Activated CD4-positive, alpha-beta T cell treated with anti-CD3 and anti-CD28 coated beads, Interleukin-2, amount 50 U/mL, for 16 hours (primary cell): ENCODE measurements around the gene TMCO2.
"Not testable (repeated sequence)": the region's sequence is repeated elsewhere in the genome, so short reads cannot be mapped to it uniquely, and the experiment has no call there.

Experiments
- DNase-seq: peaks from one replicate; pipeline ENCODE4 v3.0.0-alpha.2; 2020

Gene TMCO2

DNA sequence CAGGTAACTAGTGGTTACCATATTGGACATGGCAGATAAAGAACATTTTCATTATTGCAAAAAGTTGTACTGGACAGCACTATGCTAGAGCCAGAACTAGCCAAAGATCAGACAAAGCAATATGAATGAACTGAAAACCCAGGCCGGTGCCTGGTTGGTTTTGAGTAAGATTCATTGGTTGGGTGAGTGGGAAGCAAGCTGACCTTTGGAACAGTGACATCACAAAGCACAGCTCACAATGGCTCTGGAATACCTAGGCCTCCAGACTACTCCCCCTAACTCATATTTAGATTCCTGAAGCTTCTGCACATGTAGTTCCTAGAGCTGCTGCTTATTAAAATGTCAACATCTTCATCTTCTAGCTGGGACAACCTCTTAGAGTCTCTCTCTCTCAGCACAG, at the start of gene TMCO2:
TMCO2 (plus strand) TSS at position 283 of the 400 bp plus-strand sequence; CDS start at position 340, 57 bp downstream.
- DNase-seq = no peak

DNA sequence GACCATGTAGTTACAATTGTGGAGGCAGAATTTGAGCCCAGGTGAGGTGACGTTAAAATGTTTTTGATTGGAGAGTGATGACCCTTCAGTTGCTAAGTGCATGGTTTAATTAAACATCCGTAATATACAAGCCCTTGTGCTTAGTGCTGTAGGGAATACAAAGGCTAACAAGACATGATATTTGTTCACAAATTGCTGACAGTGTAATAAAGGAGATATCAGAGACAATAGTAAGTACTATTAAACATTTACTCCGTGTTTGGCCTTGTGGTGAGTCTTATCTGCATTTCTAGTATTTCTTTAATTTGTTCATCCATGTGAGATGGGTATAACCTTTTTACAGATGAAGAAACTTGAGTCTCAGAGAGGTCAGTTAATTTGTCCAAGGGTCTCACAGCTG, 48.6 kb upstream of the TMCO2 start:
- no peak for DNase-seq

GRCh38 chr1:40204856-40205255, 42.9 kb upstream of the TMCO2 start:
- DNase-seq = no peak

GRCh38 chr1:40210511-40211204, 37.1 kb upstream of the TMCO2 start:
- DNase-seq = no peak

DNA sequence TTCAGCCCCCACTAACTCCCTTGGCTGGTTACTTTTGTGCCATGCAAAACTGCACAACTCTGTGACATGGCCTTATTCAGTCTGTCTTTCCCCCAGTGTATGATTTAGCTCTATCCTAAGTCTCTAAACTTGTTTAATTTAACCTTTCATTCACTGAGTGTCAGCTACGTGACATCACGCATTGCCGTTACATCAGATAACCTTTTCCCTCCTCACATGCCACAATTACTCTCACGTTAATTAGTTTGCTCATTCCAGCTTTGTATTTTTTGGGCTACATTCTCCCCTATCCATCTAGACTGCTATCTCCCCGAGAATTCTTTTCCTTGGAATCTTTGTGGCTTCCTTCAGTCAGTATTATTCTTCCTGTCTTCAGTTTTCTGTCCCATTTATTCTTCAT, 29.4 kb upstream of the TMCO2 start:
- DNase-seq = no peak

GRCh38 chr1:40221471-40221905, 26.2 kb upstream of the TMCO2 start:
- DNase-seq = not testable (repeated sequence)

- DNase-seq = no peak
Measured at GRCh38 chr1:40221977-40222772, 25.6 kb upstream of the TMCO2 start.

GRCh38 chr1:40224040-40224439, 23.7 kb upstream of the TMCO2 start:
- peak; percentile 77 for DNase-seq

- no peak for DNase-seq
Measured at GRCh38 chr1:40226192-40226591, 21.5 kb upstream of the TMCO2 start.

DNA sequence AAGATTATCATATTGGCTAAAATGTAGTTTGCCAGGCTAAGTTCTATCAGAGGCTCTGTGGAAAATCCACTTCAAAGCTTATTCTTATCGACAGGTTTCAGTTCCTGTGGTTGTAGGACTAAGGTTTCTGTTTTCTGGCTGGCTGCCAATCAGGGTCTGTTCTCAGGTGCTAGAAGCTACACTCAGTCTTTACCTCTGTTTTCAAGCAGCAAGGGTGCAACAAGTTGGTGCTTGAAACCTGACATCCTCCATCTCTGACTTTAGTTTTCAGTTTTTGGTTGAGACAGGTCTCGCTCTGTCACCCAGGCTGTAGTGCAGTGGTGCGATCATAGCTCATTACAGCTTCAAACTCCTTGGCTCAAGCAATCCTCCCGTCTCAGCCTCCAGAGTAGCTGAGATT, 15.3 kb upstream of the TMCO2 start:
- peak; percentile 89 for DNase-seq

DNA sequence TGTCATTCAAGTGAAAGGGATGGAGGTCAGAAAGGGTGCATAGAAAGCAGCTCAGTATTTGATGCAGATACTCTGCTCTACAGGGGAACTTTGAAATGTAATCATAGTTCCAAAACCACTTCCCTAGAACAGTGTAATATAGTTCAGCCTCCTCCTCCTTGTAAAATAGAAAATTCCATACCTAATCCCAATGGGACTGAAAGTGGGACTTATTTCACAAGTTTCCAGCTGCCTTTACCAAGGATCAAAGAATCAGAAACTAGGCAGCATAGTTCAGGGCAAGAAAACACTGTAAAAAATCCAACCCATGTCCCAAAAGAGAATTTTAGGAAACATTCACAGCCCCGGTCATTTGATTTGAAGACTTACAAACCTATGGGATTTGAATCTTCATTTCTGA, 8.1 kb upstream of the TMCO2 start:
- no peak for DNase-seq

- no peak for DNase-seq
Measured at GRCh38 chr1:40240390-40240789, 7.3 kb upstream of the TMCO2 start.

DNA sequence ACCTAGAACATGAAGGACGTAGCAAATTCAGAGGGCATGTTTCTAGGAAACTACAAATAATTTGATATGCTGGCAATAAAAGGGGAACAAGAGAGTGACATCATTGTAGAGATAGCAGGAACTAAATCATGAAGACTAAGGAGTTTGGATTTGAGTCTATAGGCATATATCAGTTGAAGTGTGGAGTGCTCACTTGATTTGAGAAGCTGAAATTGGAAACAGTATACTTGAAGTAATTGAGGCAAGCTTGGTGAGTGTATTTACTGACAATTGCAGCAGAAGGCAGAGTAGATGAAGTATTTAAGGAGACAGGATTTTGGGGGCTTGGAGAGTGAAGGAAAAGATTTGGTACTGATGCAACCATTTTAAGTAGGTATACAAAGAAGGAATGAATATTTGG, 6.4 kb upstream of the TMCO2 start:
- DNase-seq = peak; percentile 39

GRCh38 chr1:40243351-40243750, 4.4 kb upstream of the TMCO2 start:
- DNase-seq = no peak

DNA sequence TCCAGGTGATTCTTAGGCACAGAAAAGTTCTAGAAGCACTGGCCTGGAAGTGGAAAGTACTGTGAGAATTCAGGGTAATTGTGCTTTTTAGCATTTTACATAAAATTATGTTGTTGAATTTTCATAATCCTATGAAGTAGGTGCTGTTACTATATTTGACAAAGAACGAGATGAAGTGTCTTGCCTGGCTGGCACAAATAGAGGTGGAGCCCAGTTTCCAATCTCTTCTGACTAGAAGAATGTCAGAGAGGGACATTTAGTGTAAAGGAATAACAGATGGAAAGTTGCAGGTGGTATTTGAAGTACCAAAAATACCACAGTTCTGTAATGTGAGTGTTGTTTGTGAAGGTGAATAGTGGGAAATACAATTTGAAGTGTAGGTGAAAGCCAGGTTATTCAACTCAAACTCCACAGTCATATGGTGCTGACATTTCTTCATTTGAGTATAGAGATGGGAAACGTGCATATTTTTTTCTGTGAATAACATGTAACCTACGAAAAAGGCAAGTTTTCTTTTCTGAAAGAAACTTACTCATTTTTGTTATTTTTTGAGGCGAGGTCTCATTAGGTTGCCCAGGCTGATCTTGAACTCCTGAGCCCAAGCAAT, 3.5 kb upstream of the TMCO2 start:
- DNase-seq = no peak

DNA sequence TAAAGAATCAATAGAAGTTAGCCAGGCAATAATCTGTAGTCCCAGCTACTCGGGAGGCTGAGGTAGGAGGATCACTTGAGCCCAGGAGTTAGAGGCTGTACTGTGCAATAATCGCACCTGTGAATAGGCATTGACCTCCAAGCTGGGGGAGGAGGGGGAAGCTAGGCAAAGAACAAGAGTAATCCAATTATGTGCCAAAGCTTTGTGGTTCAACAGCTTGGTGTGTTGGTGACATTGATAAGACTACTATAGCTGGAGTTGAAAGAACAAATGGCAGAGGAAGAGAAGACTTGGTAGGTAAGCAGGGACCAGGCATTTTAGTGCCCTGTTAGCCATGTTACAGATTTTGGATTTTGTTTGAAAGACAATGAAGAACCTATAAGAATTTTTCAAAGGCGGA, 2.1 kb upstream of the TMCO2 start:
- DNase-seq = no peak

GRCh38 chr1:40248412-40248811, 675 bp downstream of the TMCO2 start:
- no peak for DNase-seq

GRCh38 chr1:40251456-40251855, 3.7 kb downstream of the TMCO2 start:
- DNase-seq = no peak

DNA sequence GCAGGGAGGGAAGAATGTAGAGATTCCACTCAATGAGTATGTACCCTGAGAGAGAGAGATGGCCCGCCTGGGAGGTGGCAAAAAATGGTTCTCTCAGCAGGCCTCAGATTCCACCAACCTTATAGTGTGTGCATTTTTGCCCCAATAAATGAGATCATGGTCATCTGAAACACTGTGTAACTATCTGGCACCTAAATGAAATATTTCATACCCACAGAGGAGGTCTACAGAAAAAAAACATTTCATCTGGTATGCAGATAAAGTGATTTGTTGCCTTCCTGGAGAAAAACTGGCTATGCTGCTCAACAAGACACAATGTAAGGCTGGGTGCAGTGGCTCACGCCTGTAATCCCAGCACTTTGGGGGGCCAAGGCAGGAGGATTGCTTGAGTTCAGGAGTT, 4.9 kb downstream of the TMCO2 start:
- no peak for DNase-seq

DNA sequence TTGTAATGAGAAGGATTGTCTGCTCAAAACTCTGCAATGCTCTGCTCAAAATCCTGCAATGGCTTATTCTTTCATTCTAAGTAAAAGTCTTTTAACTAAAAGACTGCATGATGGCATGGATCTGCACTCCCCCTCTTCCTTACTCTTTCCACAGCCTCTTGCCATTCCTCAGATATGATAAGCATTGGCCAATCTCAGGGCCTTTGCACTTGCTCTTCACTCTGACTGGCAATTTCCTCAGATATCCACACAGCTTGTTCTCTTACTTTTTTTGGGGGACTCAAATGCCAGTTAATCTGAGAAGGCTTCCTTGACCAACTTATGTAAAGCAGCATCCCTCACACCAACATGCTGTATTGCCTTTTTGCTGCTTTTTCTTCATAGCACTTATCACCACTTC, 7.5 kb downstream of the TMCO2 start:
- DNase-seq = no peak

GRCh38 chr1:40256401-40257084, 8.8 kb downstream of the TMCO2 start:
- DNase-seq = no peak

- DNase-seq = no peak
Measured at GRCh38 chr1:40257313-40257687, 9.6 kb downstream of the TMCO2 start.

DNA sequence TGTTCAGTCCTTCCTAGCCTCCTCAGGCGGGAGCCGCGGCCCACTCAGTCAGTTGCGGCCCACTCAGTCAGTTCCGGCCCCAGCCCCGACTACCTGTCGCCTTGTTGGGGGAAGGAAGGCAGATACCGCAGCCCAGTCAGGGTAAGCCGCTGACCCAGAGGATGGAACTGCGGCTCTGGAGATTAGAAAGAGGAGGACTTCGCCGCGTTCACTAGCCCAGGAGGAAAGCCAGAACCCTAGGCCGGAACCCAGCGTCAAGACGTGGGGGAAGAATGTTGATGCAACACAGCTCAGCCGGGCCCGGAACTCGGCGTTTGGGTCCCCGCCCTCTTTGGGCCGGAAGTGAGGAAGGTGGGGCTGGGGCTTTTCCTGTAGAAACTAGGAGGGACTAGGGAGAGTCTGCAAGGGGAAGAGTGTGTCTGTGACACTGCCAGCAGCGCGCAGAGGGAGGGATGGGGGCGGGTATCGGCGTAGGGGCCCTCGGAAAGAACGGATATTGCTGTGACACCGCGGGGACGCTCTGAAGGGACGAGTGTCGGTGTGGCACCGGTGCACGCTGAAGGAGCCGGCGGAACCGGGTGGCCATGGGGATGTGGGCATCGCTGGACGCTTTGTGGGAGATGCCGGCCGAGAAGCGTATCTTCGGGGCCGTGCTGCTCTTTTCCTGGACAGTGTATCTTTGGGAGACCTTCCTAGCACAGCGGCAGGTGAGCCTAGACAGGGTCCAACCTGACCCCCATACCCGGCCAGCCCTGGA, 10.1 kb downstream of the TMCO2 start, which contains the start of gene ZMPSTE24:
ZMPSTE24 (plus strand) TSS at position 549 of the 757 bp plus-strand sequence; CDS start at position 585, 36 bp downstream.
- DNase-seq = peak; percentile 98
